GM12878 (cell line): ENCODE results near the gene PARVA. TPM values are rescaled to one million over a fixed set of nuclear protein-coding genes. Genes with fewer than 3 reads are reported as not detected.

Source experiments
- polyA plus RNA-seq, 11 experiments: library from polyadenylated mRNA; depleted of rRNA in 4 of 11; unstranded in 6 of 11; stranded (reverse) in 5 of 11; fragments of >200 nt; fragmentation: Nextera tagmentation in 4 of 11; fragmentation: Illumina TruSeq in 1 of 11; extraction: Ambion mirVana in 4 of 11; extraction: Trizol in 1 of 11; gene quantifications; 1 replicate in 1 of 11; 2 replicates in 10 of 11; pipeline versions ENCODE4 v1.2.1 to v1.2.3, GENCODE V29; 2011 to 2016; ENCODE audit warnings: inconsistent platforms in 2 of 11, missing spikeins in 2 of 11, low read depth in 1 of 11
- total RNA-seq, 4 experiments: library from RNA; depleted of rRNA in 3 of 4; stranded (reverse); fragments of >200 nt in 3 of 4; fragmentation: Illumina TruSeq in 1 of 4; extraction: Trizol in 1 of 4; gene quantifications; 2 replicates each; pipeline versions ENCODE4 v1.2.1 to v1.2.3, GENCODE V29; 2013 to 2021
- TF ChIP-seq, protein P1 (sequence below): fragments of 150-350 bp; IDR thresholded peaks from 2 replicates; pipeline ENCODE4 v1.6.1; 2016; ENCODE audit warnings: low read depth, low read length
- TF ChIP-seq, protein P2 (sequence below): fragments of 450-650 bp; IDR thresholded peaks from 2 replicates; pipeline ENCODE4 v1.6.1; 2017; ENCODE audit warnings: borderline replicate concordance
- TF ChIP-seq, protein P3 (sequence below): fragments of 450-650 bp; IDR thresholded peaks from 2 replicates; pipeline ENCODE4 v1.6.1; 2014; ENCODE audit warnings: mild to moderate bottlenecking

PARVA gene
- total and polyA plus RNA-seq, 10 of the 15 experiments (the other 5 are each of a cell fraction or from before 2014, with no cell fraction given): 0.01 to 0.44 (median 0.03) TPM; not detected in 7

DNA sequence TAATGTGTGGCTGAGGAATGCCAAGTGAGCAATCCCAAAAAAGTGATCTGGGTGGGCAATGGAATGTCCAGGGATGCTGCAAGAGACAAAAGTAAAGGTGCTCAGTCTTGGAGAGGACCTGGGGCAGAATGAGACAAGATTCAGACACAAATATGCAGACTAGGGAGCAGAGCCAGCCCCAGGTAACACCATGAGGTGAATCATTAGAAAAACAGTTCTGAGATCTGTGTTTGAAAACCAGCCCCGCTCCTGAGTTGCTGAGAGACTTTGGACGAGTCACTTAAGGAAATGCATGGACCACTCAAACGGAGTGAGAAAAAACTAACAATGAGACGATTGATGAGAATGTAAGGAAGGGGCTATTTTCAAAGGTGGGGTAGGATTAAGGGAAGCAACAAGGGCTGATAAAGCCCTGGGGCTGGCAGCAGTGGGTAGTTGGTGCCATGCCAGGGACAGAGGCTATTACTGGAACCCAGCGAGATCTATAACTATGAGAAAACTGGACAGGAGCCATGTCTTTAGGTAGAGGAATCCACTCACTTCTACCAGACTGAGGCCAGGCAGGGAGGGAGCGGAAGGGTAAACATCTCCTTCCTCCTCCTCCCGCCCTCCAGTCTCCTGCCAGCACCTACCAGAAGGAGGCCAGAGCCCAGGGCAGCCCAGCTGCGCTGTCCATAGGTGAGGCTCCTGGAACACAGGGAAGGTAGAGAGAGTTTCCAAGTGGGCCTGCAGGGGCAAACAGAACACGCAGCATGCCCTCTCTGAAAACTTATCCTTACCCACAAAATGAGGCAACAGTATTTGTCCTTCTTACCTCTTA, 166.4 kb downstream of the PARVA start (continued):
- TF ChIP-seq, protein P1, sequence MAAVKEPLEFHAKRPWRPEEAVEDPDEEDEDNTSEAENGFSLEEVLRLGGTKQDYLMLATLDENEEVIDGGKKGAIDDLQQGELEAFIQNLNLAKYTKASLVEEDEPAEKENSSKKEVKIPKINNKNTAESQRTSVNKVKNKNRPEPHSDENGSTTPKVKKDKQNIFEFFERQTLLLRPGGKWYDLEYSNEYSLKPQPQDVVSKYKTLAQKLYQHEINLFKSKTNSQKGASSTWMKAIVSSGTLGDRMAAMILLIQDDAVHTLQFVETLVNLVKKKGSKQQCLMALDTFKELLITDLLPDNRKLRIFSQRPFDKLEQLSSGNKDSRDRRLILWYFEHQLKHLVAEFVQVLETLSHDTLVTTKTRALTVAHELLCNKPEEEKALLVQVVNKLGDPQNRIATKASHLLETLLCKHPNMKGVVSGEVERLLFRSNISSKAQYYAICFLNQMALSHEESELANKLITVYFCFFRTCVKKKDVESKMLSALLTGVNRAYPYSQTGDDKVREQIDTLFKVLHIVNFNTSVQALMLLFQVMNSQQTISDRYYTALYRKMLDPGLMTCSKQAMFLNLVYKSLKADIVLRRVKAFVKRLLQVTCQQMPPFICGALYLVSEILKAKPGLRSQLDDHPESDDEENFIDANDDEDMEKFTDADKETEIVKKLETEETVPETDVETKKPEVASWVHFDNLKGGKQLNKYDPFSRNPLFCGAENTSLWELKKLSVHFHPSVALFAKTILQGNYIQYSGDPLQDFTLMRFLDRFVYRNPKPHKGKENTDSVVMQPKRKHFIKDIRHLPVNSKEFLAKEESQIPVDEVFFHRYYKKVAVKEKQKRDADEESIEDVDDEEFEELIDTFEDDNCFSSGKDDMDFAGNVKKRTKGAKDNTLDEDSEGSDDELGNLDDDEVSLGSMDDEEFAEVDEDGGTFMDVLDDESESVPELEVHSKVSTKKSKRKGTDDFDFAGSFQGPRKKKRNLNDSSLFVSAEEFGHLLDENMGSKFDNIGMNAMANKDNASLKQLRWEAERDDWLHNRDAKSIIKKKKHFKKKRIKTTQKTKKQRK: no peak
- TF ChIP-seq, protein P2, sequence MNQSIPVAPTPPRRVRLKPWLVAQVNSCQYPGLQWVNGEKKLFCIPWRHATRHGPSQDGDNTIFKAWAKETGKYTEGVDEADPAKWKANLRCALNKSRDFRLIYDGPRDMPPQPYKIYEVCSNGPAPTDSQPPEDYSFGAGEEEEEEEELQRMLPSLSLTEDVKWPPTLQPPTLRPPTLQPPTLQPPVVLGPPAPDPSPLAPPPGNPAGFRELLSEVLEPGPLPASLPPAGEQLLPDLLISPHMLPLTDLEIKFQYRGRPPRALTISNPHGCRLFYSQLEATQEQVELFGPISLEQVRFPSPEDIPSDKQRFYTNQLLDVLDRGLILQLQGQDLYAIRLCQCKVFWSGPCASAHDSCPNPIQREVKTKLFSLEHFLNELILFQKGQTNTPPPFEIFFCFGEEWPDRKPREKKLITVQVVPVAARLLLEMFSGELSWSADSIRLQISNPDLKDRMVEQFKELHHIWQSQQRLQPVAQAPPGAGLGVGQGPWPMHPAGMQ: no peak
- TF ChIP-seq, protein P3, sequence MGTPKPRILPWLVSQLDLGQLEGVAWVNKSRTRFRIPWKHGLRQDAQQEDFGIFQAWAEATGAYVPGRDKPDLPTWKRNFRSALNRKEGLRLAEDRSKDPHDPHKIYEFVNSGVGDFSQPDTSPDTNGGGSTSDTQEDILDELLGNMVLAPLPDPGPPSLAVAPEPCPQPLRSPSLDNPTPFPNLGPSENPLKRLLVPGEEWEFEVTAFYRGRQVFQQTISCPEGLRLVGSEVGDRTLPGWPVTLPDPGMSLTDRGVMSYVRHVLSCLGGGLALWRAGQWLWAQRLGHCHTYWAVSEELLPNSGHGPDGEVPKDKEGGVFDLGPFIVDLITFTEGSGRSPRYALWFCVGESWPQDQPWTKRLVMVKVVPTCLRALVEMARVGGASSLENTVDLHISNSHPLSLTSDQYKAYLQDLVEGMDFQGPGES: no peak
